Stimulated activated naive CD8-positive, alpha-beta T cell treated with anti-CD3 and anti-CD28 coated beads, Interleukin-15, amount 100 ng/mL, for 72 hours (primary cell): ENCODE measurements around the gene FERMT3.
"Not testable (repeated sequence)": the region's sequence is repeated elsewhere in the genome, so short reads cannot be mapped to it uniquely, and the experiment has no call there.

Experiments used
- ATAC-seq: fragments of 150-1000 bp; cut with Tn5 transposase; 2 replicates; pipeline ENCODE4 v1.10.0; 2021; ENCODE audit warnings: mild to moderate bottlenecking, moderate library complexity
- DNase-seq, 2 donors: peaks; one replicate each; pipeline ENCODE4 v3.0.0; 2021 to 2022
- H3K27ac Mint-ChIP-seq, 2 donors: one replicate each; pipeline ENCODE4 v1.8.0; 2022; ENCODE audit warnings: mild to moderate bottlenecking in 2 of 2, mixed read lengths in 2 of 2, moderate library complexity in 2 of 2
- H3K27me3 Mint-ChIP-seq: one replicate; pipeline ENCODE4 v1.8.0; 2022; ENCODE audit warnings: mixed read lengths
- H3K4me1 Mint-ChIP-seq: one replicate; pipeline ENCODE4 v1.8.0; 2022; ENCODE audit warnings: mild to moderate bottlenecking, mixed read lengths
- H3K4me3 Mint-ChIP-seq, 2 donors: one replicate each; pipeline ENCODE4 v1.8.0; 2022; ENCODE audit warnings: mild to moderate bottlenecking in 2 of 2, mixed read lengths in 2 of 2, moderate library complexity in 1 of 2
- H3K9me3 Mint-ChIP-seq, 2 donors: one replicate each; pipeline ENCODE4 v1.8.0; 2022; ENCODE audit warnings: mixed read lengths in 2 of 2

Gene FERMT3

GRCh38 chr11:64245401-64245796 is 38.9 kb downstream of the FERMT3 start:
- Mint-ChIP-seq H3K27me3 (no peaks in the 10 kb centered on the region), H3K4me3 (peak overlapping the region; percentile 95 to 96), H3K27ac (peak overlapping the region; percentile 48 to 96), H3K4me1 (peaks cover 65% of the 10 kb centered on the region), H3K9me3 (no peaks in the 10 kb centered on the region)
- ATAC-seq (no peak), DNase-seq (no peak)

- peak overlapping the region; percentile 95 to 96 for H3K4me3 Mint-ChIP-seq
- DNase-seq, result peak; percentile 48 to 80
- H3K9me3 Mint-ChIP-seq, result no peaks in the 10 kb centered on the region
- H3K4me1 Mint-ChIP-seq, result peaks cover 68% of the 10 kb centered on the region
- peak; percentile 33 for ATAC-seq
- peak overlapping the region; percentile 95 to 96 for H3K27ac Mint-ChIP-seq
- no peaks in the 10 kb centered on the region for H3K27me3 Mint-ChIP-seq
Measured at GRCh38 chr11:64245797-64246620, 39.5 kb downstream of the FERMT3 start.

GRCh38 chr11:64246621-64246870 is 40.0 kb downstream of the FERMT3 start:
- H3K27ac Mint-ChIP-seq, H3K27me3 Mint-ChIP-seq, H3K9me3 Mint-ChIP-seq, DNase-seq: not testable (repeated sequence)
- H3K4me3 Mint-ChIP-seq, result peak overlapping the region; percentile 76 to 90
- peak; percentile 13 for ATAC-seq
- H3K4me1 Mint-ChIP-seq, result peaks cover 68% of the 10 kb centered on the region

GRCh38 chr11:64246871-64247728 is 40.6 kb downstream of the FERMT3 start, which contains the start of gene PPP1R14B:
Gene PPP1R14B (minus strand): TSS chr11:64246943. CDS start chr11:64246673, 270 bp downstream.
- H3K27ac Mint-ChIP-seq, result peak within 1 kb of the TSS; percentile 95 to 96
- H3K9me3 Mint-ChIP-seq, result no peaks in the 10 kb centered on the region
- peak within 1 kb of the TSS; percentile 95 to 96 for H3K4me3 Mint-ChIP-seq
- DNase-seq (peak; percentile 77), ATAC-seq (peak; percentile 66)
- peaks cover 72% of the 10 kb centered on the region for H3K4me1 Mint-ChIP-seq
- H3K27me3 Mint-ChIP-seq, result no peaks in the 10 kb centered on the region

- H3K27me3 Mint-ChIP-seq, result no peaks in the 10 kb centered on the region
- peaks cover 72% of the 10 kb centered on the region for H3K4me1 Mint-ChIP-seq
- peak overlapping the region; percentile 62 to 90 for H3K4me3 Mint-ChIP-seq
- no peaks in the 10 kb centered on the region for H3K9me3 Mint-ChIP-seq
- no peak for DNase-seq
- H3K27ac Mint-ChIP-seq, result no peak overlapping the region
- no peak for ATAC-seq
Measured at GRCh38 chr11:64247729-64248531, 41.4 kb downstream of the FERMT3 start.

- Mint-ChIP-seq H3K4me1 (peaks cover 71% of the 10 kb centered on the region), H3K9me3 (no peaks in the 10 kb centered on the region), H3K27me3 (no peaks in the 10 kb centered on the region), H3K27ac (no peak overlapping the region), H3K4me3 (no peak overlapping the region)
- DNase-seq (no peak), ATAC-seq (no peak)
Measured at GRCh38 chr11:64248578-64248977, 42.1 kb downstream of the FERMT3 start.

- Mint-ChIP-seq H3K4me1 (peaks cover 71% of the 10 kb centered on the region), H3K27ac (no peak overlapping the region)
Measured at GRCh38 chr11:64249038-64249437, 42.5 kb downstream of the FERMT3 start.

DNA sequence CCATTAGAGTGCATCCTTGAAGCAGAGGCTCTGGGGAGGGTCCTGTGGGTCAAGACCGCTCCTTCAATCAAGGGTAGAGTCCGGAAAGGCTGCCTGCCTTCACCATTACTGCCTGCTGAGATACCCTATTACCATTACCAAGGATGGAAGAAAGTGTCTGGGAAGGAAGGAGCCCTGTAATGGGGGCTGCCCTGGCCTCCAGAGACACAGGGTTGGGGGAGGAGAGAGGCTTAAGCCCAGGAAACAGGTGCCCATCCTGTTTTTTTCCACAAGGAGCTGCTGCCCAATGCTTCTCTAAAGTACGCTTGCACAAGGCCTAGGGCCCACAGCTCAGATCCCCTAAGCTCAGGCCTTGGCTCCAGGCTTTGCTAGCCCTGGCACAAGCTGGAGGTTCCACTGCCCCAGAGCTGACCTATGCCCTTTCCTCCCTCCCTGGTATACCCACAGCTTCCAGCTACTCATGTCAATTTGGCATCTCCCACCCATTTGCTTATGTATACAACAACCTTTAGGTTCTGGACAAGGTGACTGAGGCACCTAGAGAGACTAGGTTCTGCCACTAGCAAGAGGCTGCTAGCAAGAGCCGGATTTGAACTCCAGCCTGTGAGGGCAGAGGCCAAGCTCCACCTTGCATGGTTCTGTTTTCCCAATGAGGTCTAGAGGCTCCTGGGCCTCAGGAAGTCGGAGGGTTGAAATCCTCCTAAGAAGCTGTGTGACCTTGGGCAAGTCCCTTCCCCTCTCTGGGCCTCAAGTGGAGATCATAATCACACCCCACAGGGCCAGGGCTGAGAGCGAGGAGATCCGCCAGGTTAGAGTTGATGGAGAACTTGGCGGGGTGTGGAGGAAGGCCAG is 43.3 kb downstream of the FERMT3 start:
- peak overlapping the region in 1 of 2 donors; percentile 15 for H3K27ac Mint-ChIP-seq
- peak overlapping the region in 1 of 2 donors; percentile 61 for H3K4me3 Mint-ChIP-seq
- DNase-seq, result no peak
- no peaks in the 10 kb centered on the region for H3K9me3 Mint-ChIP-seq
- no peak for ATAC-seq
- H3K27me3 Mint-ChIP-seq, result no peaks in the 10 kb centered on the region
- H3K4me1 Mint-ChIP-seq, result peaks cover 66% of the 10 kb centered on the region

More at GRCh38 chr11:64249038-64249437, 42.5 kb downstream of the FERMT3 start:
- DNase-seq (no peak), ATAC-seq (no peak)
- H3K27me3 Mint-ChIP-seq, result no peaks in the 10 kb centered on the region
- H3K4me3 Mint-ChIP-seq, result no peak overlapping the region
- H3K9me3 Mint-ChIP-seq, result no peaks in the 10 kb centered on the region

DNA sequence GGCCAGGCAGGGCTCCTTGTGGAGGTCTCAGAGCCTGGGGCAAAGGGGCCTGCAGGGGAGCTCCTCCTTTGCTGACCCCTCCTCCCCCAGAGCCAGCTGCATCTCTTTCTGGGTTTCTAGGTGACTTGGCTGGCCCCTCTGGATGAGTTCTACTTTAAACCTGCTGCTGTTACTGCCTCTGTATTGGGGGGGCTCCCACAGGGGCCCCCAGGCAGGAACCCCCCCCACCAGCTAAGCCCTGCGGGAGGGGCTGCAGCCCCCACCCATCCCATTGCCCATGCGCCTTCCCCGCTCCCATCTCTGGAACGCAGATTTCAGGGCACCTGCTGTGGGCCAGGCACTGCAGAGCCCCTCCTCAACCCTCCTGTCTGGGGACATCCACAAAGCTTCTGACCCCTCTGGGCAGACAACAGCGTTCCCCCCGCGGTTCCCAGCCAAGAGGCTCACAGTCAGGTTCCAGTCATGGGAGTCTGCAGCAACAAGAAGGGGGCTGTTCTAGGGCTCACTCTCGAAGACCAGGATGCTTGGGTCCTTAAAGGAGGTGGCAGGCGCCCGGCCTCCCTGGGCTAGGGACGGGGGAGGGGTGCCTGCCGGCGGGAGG is 44.0 kb downstream of the FERMT3 start:
- Mint-ChIP-seq H3K27ac (no peak overlapping the region), H3K9me3 (no peaks in the 10 kb centered on the region), H3K4me3 (peak overlapping the region; percentile 83 to 85), H3K4me1 (peaks cover 60% of the 10 kb centered on the region), H3K27me3 (no peaks in the 10 kb centered on the region)
- ATAC-seq, result peak; percentile 1
- no peak for DNase-seq

DNA sequence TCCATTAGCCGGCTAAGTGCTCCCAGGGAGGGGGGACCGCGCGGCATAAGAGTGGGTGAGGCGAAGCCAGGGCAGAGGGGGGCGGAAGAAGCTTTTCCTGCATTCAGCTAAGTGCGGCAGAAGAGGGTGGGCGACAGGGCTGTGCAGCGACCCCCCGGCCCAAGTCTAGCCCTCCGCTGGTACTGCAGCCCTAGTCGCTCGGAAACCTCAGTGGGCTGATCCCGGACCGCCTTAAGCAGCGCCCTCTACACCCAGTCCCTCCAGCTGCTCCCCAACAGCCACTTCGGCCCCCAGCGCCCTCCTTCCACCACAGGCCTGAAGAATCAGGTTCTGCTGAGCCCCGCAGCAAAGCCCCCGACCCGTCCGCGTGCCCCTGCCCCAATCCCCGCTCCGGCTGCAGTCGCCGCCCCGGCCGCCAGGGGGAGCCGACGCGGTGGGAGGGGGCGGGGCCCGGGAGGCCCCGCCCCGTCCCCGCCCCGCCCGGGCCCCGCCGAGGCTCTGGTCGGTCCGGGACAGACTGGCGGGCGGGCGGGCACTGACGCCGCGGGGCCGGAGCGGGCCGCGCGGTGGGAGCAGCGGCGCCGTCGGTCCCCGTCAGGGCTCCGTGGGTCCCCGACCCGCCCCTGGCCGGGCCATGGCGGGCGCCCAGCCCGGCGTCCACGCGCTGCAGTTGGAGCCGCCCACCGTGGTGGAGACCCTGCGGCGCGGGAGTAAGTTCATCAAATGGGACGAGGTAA is 44.7 kb downstream of the FERMT3 start, which contains the start of gene PLCB3:
PLCB3 (plus strand) TSS at position 515 of the 737 bp plus-strand sequence; CDS start at position 635, 120 bp downstream.
- DNase-seq (peak; percentile 55 to 75), ATAC-seq (peak; percentile 67)
- peak within 1 kb of the TSS; percentile 93 to 96 for H3K4me3 Mint-ChIP-seq
- peak within 1 kb of the TSS; percentile 75 to 89 for H3K27ac Mint-ChIP-seq
- H3K4me1 Mint-ChIP-seq, result peaks cover 60% of the 10 kb centered on the region
- no peaks in the 10 kb centered on the region for H3K27me3 Mint-ChIP-seq
- H3K9me3 Mint-ChIP-seq, result no peaks in the 10 kb centered on the region

DNA sequence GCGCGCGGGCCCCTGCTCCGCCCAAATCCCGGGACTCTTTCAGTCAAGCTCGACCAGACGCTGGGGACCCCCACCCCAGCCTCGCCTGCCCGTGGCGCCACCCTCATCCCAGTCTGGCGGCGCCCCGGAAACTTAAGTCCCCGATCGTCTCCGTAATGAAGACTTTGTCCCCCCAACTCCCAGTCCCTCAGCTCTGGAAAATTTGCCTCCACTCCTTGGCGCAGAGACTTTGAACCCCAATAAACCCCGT is 45.2 kb downstream of the FERMT3 start:
- no peak for ATAC-seq
- H3K27ac Mint-ChIP-seq, result peak overlapping the region; percentile 75 to 89
- H3K4me1 Mint-ChIP-seq, result peaks cover 60% of the 10 kb centered on the region
- no peaks in the 10 kb centered on the region for H3K27me3 Mint-ChIP-seq
- peak overlapping the region; percentile 93 to 96 for H3K4me3 Mint-ChIP-seq
- DNase-seq, result no peak
- H3K9me3 Mint-ChIP-seq, result no peaks in the 10 kb centered on the region

- peak; percentile 8 for ATAC-seq
- Mint-ChIP-seq H3K9me3 (no peaks in the 10 kb centered on the region), H3K27ac (peak overlapping the region; percentile 75 to 89), H3K27me3 (no peaks in the 10 kb centered on the region), H3K4me3 (peak overlapping the region; percentile 93 to 96), H3K4me1 (peaks cover 55% of the 10 kb centered on the region)
- DNase-seq, result no peak
Measured at GRCh38 chr11:64252003-64252872, 45.7 kb downstream of the FERMT3 start.

- H3K27ac Mint-ChIP-seq, result no peak overlapping the region
- no peaks in the 10 kb centered on the region for H3K9me3 Mint-ChIP-seq
- H3K27me3 Mint-ChIP-seq, result no peaks in the 10 kb centered on the region
- DNase-seq (no peak), ATAC-seq (no peak)
- no peak overlapping the region for H3K4me3 Mint-ChIP-seq
- H3K4me1 Mint-ChIP-seq, result peaks cover 47% of the 10 kb centered on the region
Measured at GRCh38 chr11:64253043-64253442, 46.5 kb downstream of the FERMT3 start.
